Astrocyte (in vitro differentiated cells and primary cell): ENCODE data around the gene IDUA. TPM values are rescaled to one million over a fixed set of nuclear protein-coding genes. Genes with fewer than 3 reads are reported as not detected.
A peak's percentile ranks its signal among the peaks of the same experiment; 100 is the strongest.
"Not testable (repeated sequence)": the region's sequence is repeated elsewhere in the genome, so short reads cannot be mapped to it uniquely, and the experiment has no call there.

ENCODE experiments used
- DNase-seq: peaks from one replicate; pipeline ENCODE4 v3.0.0-alpha.2; 2010; ENCODE audit warnings: low read depth
- FAIRE-seq: peaks from 2 replicates; lab custom pipeline; 2011; peaks lifted over from hg19 to GRCh38; lab: Jason Lieb, UNC
- H2AFZ ChIP-seq: 2 replicates; pipeline ENCODE4 v1.6.0; 2012; ENCODE audit warnings: low read depth, low read length, inconsistent platforms
- H3K27ac ChIP-seq: 2 replicates; pipeline ENCODE4 v1.5.1; 2011; ENCODE audit warnings: low read depth, low read length, inconsistent platforms
- H3K27me3 ChIP-seq: 2 replicates; pipeline ENCODE4 v1.6.0; 2011; ENCODE audit warnings: low read length, inconsistent platforms; ENCODE audit not compliant: insufficient read depth
- H3K36me3 ChIP-seq: 2 replicates; pipeline ENCODE4 v1.5.1; 2011; ENCODE audit warnings: low read length, inconsistent platforms; ENCODE audit not compliant: insufficient read depth
- H3K4me1 ChIP-seq: 2 replicates; pipeline ENCODE4 v1.5.1; 2011; ENCODE audit warnings: low read length, inconsistent platforms; ENCODE audit not compliant: insufficient read depth
- H3K4me2 ChIP-seq: 2 replicates; pipeline ENCODE4 v1.6.0; 2012; ENCODE audit warnings: low read length, inconsistent platforms
- H3K4me3 ChIP-seq: 2 replicates; pipeline ENCODE4 v1.5.1; 2011; ENCODE audit warnings: low read depth, mild to moderate bottlenecking, low read length, inconsistent platforms; ENCODE audit not compliant: insufficient read depth
- H3K79me2 ChIP-seq: 2 replicates; pipeline ENCODE4 v1.6.0; 2012; ENCODE audit warnings: mild to moderate bottlenecking, low read length, inconsistent platforms; ENCODE audit not compliant: insufficient read depth
- H3K9ac ChIP-seq: 2 replicates; pipeline ENCODE4 v1.6.0; 2012; ENCODE audit warnings: mild to moderate bottlenecking, low read length, inconsistent platforms
- H3K9me3 ChIP-seq: 2 replicates; pipeline ENCODE4 v1.5.1; 2012; ENCODE audit warnings: low read depth, mild to moderate bottlenecking, low read length, inconsistent platforms; ENCODE audit not compliant: insufficient read depth
- H4K20me1 ChIP-seq: 2 replicates; pipeline ENCODE4 v1.6.0; 2012; ENCODE audit warnings: low read length, inconsistent platforms; ENCODE audit not compliant: insufficient read depth
- H3K27ac Mint-ChIP-seq: one replicate; pipeline ENCODE4 v1.8.0; 2021; ENCODE audit warnings: mild to moderate bottlenecking, mixed read lengths; ENCODE audit not compliant: unreplicated experiment
- H3K27me3 Mint-ChIP-seq: one replicate; pipeline ENCODE4 v1.8.0; 2021; ENCODE audit warnings: low read depth, mixed read lengths; ENCODE audit not compliant: unreplicated experiment
- H3K36me3 Mint-ChIP-seq: one replicate; pipeline ENCODE4 v1.8.0; 2021; ENCODE audit warnings: low read depth, mixed read lengths; ENCODE audit not compliant: unreplicated experiment
- H3K4me1 Mint-ChIP-seq: one replicate; pipeline ENCODE4 v1.8.0; 2021; ENCODE audit warnings: low read depth, mixed read lengths; ENCODE audit not compliant: unreplicated experiment
- H3K4me3 Mint-ChIP-seq: one replicate; pipeline ENCODE4 v1.8.0; 2021; ENCODE audit warnings: mild to moderate bottlenecking, moderate library complexity, mixed read lengths; ENCODE audit not compliant: unreplicated experiment
- H3K9me3 Mint-ChIP-seq: one replicate; pipeline ENCODE4 v1.8.0; 2021; ENCODE audit warnings: mild to moderate bottlenecking, mixed read lengths; ENCODE audit not compliant: unreplicated experiment
- CTCF ChIP-seq: IDR thresholded peaks from 2 replicates; pipeline ENCODE4 v1.5.1; 2011; ENCODE audit warnings: low read depth, mild to moderate bottlenecking, inconsistent platforms, low read length, moderate library complexity; ENCODE audit not compliant: insufficient read depth
- EZH2 ChIP-seq: IDR thresholded peaks from 2 replicates; pipeline ENCODE4 v1.6.1; 2012; ENCODE audit warnings: mild to moderate bottlenecking, low read length, inconsistent platforms; ENCODE audit not compliant: insufficient read depth
- total RNA-seq: library from RNA; stranded (reverse); gene quantifications from 2 replicates; pipeline ENCODE4 v1.2.1, GENCODE V29; 2021

Gene IDUA
- total RNA-seq, 1 donor from 2014 or later, result 20.5 TPM

- H3K9me3 Mint-ChIP-seq, result no peaks in the 10 kb centered on the region
- Histone ChIP-seq H3K27me3 (no peaks in the 10 kb centered on the region), H3K27ac (no peak overlapping the region), H4K20me1 (peaks cover 25% of the 10 kb centered on the region), H3K4me1 (peaks cover 10% of the 10 kb centered on the region), H3K79me2 (peaks cover 7% of the 10 kb centered on the region), H3K36me3 (no peaks in the 10 kb centered on the region), H3K9me3 (no peaks in the 10 kb centered on the region), H2AFZ (no peak overlapping the region), H3K4me3 (no peak overlapping the region), H3K9ac (no peak overlapping the region), H3K4me2 (no peak overlapping the region)
- DNase-seq (no peak), FAIRE-seq (no peak)
- peaks cover 3% of the 10 kb centered on the region for H3K36me3 Mint-ChIP-seq
- no peaks in the 10 kb centered on the region for H3K27me3 Mint-ChIP-seq
- TF ChIP-seq CTCF (no peak), EZH2 (no peak)
- H3K27ac Mint-ChIP-seq, result no peak overlapping the region
- H3K4me3 Mint-ChIP-seq, result no peak overlapping the region
- peaks cover 5% of the 10 kb centered on the region for H3K4me1 Mint-ChIP-seq
Measured at GRCh38 chr4:974668-975067, 12.2 kb upstream of the IDUA start.

GRCh38 chr4:976016-976415 is 10.8 kb upstream of the IDUA start:
- not testable (repeated sequence) for H3K27me3 Mint-ChIP-seq, H3K27ac ChIP-seq, FAIRE-seq, H2AFZ ChIP-seq, H3K9me3 ChIP-seq, H3K27me3 ChIP-seq, H3K4me3 ChIP-seq, H3K4me1 ChIP-seq, H3K36me3 ChIP-seq, H3K9ac ChIP-seq, DNase-seq, H3K4me3 Mint-ChIP-seq, H3K9me3 Mint-ChIP-seq, H3K36me3 Mint-ChIP-seq, H3K4me2 ChIP-seq, H3K4me1 Mint-ChIP-seq, H3K27ac Mint-ChIP-seq, H3K79me2 ChIP-seq
- peaks cover 16% of the 10 kb centered on the region for H4K20me1 ChIP-seq

- peaks cover 6% of the 10 kb centered on the region for H3K4me1 Mint-ChIP-seq
- peaks cover 3% of the 10 kb centered on the region for H3K27me3 Mint-ChIP-seq
- TF ChIP-seq CTCF (no peak), EZH2 (no peak)
- Histone ChIP-seq H3K9ac (no peak overlapping the region), H3K27ac (no peak overlapping the region), H3K9me3 (no peaks in the 10 kb centered on the region), H3K4me3 (no peak overlapping the region), H4K20me1 (no peaks in the 10 kb centered on the region), H3K4me2 (no peak overlapping the region), H2AFZ (peak overlapping the region; percentile 69), H3K79me2 (no peaks in the 10 kb centered on the region), H3K27me3 (no peaks in the 10 kb centered on the region), H3K36me3 (no peaks in the 10 kb centered on the region), H3K4me1 (no peaks in the 10 kb centered on the region)
- H3K4me3 Mint-ChIP-seq, result no peak overlapping the region
- H3K27ac Mint-ChIP-seq, result peak overlapping the region; percentile 58
- peak; percentile 3 for DNase-seq
- no peaks in the 10 kb centered on the region for H3K9me3 Mint-ChIP-seq
- H3K36me3 Mint-ChIP-seq, result peaks cover 3% of the 10 kb centered on the region
- no peak for FAIRE-seq
Measured at GRCh38 chr4:978957-979701, 7.7 kb upstream of the IDUA start.
